Tibial nerve (tissue), 4 donors: ENCODE results near the gene EFCAB11. TPM values are rescaled to one million over a fixed set of nuclear protein-coding genes. Genes with fewer than 3 reads are reported as not detected.
A peak's percentile ranks its signal among the peaks of the same experiment; 100 is the strongest.

Source experiments
- DNase-seq, 2 donors: peaks; one replicate each; pipeline ENCODE4 v3.0.0-alpha.2; 2019; ENCODE audit warnings: low spot score in 2 of 2
- H3K27ac ChIP-seq, 4 donors: fragments of 200-600 bp; sonication (generic) in 3 of 4; one replicate each; pipeline ENCODE4 v1.5.1; 2017 to 2019; ENCODE audit warnings: mild to moderate bottlenecking in 1 of 4
- H3K27me3 ChIP-seq, 2 donors: fragments of 200-600 bp; sonication (generic) in 1 of 2; one replicate each; pipeline versions ENCODE4 v1.5.1 to v1.6.0; 2017 to 2019
- H3K36me3 ChIP-seq, 3 donors: fragments of 200-600 bp; sonication (generic); one replicate each; pipeline ENCODE4 v1.5.1; 2018 to 2019
- H3K4me1 ChIP-seq, 4 donors: fragments of 200-600 bp; sonication (generic) in 3 of 4; one replicate each; pipeline ENCODE4 v1.5.1; 2017 to 2019
- H3K4me3 ChIP-seq, 4 donors: fragments of 200-600 bp; sonication (generic) in 3 of 4; one replicate each; pipeline ENCODE4 v1.5.1; 2017 to 2019; ENCODE audit warnings: mild to moderate bottlenecking in 1 of 4, moderate library complexity in 1 of 4
- H3K9me3 ChIP-seq, 4 donors: fragments of 200-600 bp; sonication (generic) in 3 of 4; one replicate each; pipeline ENCODE4 v1.5.1; 2017 to 2019
- EP300 ChIP-seq, 2 donors: sonication (generic); formaldehyde crosslinking; IDR thresholded peaks; one replicate each; pipeline ENCODE4 v1.6.1; 2017; ENCODE audit warnings: antibody characterized with exemption in 2 of 2, mild to moderate bottlenecking in 1 of 2
- POLR2A ChIP-seq, 2 donors: fragments of 450-650 bp; IDR thresholded peaks; one replicate each; pipeline ENCODE4 v1.6.1; 2017; ENCODE audit warnings: antibody characterized with exemption in 2 of 2, mild to moderate bottlenecking in 2 of 2, moderate library complexity in 2 of 2
- WGBS, 2 donors: methylation state at CpG; one replicate each; pipeline ENCODE4 v1.1.5; 2018; 5-methylcytosine and 5-hydroxymethylcytosine counted together
- total RNA-seq, 4 donors: library from RNA; depleted of rRNA; stranded (reverse); fragments of >200 nt; gene quantifications; one replicate each; pipeline ENCODE4 v1.1.0, GENCODE V29; 2016
- TF ChIP-seq, protein P1 (sequence below), 5 experiments: fragments of 200-600 bp in 3 of 5; fragments of 450-650 bp in 2 of 5; sonication (generic) in 3 of 5; IDR thresholded peaks; one replicate each; pipeline ENCODE4 v1.5.1; 2016 to 2019; ENCODE audit warnings: antibody characterized with exemption in 5 of 5, mild to moderate bottlenecking in 3 of 5, moderate library complexity in 2 of 5

EFCAB11 gene
- total RNA-seq, 4 donors from 2014 or later = 2.2 to 7.8 (median 4.4) TPM

DNA sequence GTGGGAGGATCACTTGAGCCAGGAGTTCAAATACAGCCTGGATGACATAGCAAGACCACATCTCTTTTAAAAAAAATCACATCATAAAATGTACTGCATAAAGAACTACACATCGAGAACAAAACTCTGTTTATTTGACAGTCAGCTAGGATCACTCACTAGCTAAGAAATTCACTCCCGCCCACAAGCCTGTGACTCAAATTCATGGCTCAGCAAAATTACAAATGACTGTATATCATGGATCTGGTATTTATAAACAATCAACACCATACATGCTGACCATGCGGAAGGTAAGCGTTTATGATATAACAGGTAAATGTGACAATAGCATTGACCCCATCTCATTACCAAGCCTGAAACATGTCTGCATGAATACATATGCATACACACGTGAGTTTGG lies 206.5 kb downstream of the EFCAB11 start:
- Histone ChIP-seq H3K4me3 (no peak overlapping the region), H3K27me3 (no peaks in the 10 kb centered on the region), H3K4me1 (peaks cover 0 to 18% (median 0%) of the 10 kb centered on the region in 4 donors), H3K27ac (peak overlapping the region in 2 of 4 donors; percentile 51 to 77), H3K9me3 (no peaks in the 10 kb centered on the region), H3K36me3 (no peaks in the 10 kb centered on the region)
- no peak for DNase-seq
- 46 to 55% methylated on average over 5 of the region's 5 CpGs for WGBS, 2 donors
- peak in 1 of 2 donors; percentile 18 for TF ChIP-seq EP300 (IDR thresholded peaks at IDR 0.05)
- TF ChIP-seq, protein P1, sequence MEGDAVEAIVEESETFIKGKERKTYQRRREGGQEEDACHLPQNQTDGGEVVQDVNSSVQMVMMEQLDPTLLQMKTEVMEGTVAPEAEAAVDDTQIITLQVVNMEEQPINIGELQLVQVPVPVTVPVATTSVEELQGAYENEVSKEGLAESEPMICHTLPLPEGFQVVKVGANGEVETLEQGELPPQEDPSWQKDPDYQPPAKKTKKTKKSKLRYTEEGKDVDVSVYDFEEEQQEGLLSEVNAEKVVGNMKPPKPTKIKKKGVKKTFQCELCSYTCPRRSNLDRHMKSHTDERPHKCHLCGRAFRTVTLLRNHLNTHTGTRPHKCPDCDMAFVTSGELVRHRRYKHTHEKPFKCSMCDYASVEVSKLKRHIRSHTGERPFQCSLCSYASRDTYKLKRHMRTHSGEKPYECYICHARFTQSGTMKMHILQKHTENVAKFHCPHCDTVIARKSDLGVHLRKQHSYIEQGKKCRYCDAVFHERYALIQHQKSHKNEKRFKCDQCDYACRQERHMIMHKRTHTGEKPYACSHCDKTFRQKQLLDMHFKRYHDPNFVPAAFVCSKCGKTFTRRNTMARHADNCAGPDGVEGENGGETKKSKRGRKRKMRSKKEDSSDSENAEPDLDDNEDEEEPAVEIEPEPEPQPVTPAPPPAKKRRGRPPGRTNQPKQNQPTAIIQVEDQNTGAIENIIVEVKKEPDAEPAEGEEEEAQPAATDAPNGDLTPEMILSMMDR (IDR thresholded peaks at IDR 0.05) = no peak

DNA sequence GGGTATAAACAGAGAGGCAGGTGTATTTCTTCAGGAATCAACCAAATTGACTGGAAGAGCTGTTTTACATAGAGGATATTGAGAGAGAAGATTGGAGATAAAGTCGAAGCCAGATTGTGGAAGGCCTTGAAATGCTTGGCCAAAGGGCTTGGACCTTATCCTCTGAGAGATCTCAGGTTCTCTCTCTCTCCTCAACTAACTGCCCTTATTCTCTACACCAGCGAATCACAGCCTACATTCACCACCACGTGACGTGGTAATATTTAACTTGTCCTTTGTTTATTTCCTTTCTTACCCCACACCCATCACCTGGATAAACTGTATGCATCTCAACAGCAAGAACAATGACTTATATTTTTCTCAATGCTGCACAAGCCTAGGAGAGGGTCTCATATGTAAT lies 207.4 kb downstream of the EFCAB11 start:
- no peaks in the 10 kb centered on the region for H3K36me3 ChIP-seq
- no peak for DNase-seq
- no peaks in the 10 kb centered on the region for H3K27me3 ChIP-seq
- peak overlapping the region in 2 of 4 donors; percentile 51 to 77 for H3K27ac ChIP-seq
- no peak overlapping the region for H3K4me3 ChIP-seq
- WGBS, 2 donors = 93 to 94% methylated on average over 4 of the region's 4 CpGs
- H3K9me3 ChIP-seq = no peaks in the 10 kb centered on the region
- TF ChIP-seq POLR2A (IDR thresholded peaks at IDR 0.05) = no peak
- no peak for TF ChIP-seq EP300 (IDR thresholded peaks at IDR 0.05)
- TF ChIP-seq, protein P1 (IDR thresholded peaks at IDR 0.05) = no peak
- peaks cover 0 to 18% (median 0%) of the 10 kb centered on the region in 4 donors for H3K4me1 ChIP-seq

DNA sequence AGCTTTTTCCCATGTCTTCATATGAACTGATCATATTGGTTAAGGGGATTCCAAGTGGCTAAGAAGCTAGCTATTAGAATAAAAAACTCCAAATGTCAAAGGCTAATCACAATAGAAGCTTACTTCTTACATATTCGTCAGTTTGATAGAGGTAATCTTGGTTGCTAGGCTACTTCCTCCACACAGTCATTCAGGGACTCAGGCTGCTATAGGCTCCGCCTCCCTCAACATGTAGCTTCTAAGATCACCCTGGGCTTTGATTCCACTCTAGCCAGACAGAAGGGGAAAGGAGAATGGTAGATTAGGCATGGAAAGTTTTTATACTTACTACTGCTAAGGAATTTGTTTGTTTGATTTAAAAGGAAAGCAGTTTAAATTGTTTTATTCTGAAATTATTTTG lies 207.9 kb downstream of the EFCAB11 start:
- 89 to 93% methylated on average over 2 of the region's 2 CpGs for WGBS, 2 donors
- no peaks in the 10 kb centered on the region for H3K27me3 ChIP-seq

DNA sequence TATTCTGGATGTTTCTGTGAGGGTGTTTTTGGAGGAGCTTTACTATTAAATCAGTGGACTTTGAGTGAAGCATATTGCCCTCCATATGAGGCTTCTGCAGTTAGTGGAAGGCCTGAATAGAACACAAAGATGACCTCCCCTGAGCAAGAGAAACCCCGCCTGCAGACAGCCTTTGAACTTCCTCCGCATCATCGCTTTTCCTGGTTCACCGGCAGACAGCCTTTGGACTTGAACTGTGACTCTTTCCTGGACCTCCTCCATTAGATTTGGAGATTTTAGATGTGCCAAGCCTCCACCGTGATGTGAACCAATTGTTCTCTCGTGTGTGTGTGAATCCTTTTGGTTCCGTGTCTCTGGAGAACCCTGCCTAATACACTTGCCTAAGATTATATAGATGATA lies 208.4 kb downstream of the EFCAB11 start:
- DNase-seq = no peak
- WGBS, 2 donors = 90 to 93% methylated on average over 7 of the region's 7 CpGs
- TF ChIP-seq, protein P1 (IDR thresholded peaks at IDR 0.05) = no peak
- no peak for TF ChIP-seq POLR2A (IDR thresholded peaks at IDR 0.05)
- TF ChIP-seq EP300 (IDR thresholded peaks at IDR 0.05) = no peak

More for the DNA sequence above, 207.9 kb downstream of the EFCAB11 start:
- no peak for DNase-seq
- Histone ChIP-seq H3K27ac (peak overlapping the region in 1 of 4 donors; percentile 51), H3K36me3 (no peaks in the 10 kb centered on the region), H3K9me3 (no peaks in the 10 kb centered on the region), H3K4me1 (peaks cover 0 to 18% (median 0%) of the 10 kb centered on the region in 4 donors), H3K4me3 (no peak overlapping the region)
- TF ChIP-seq EP300 (IDR thresholded peaks at IDR 0.05) = no peak
- TF ChIP-seq, protein P1 (IDR thresholded peaks at IDR 0.05) = no peak
- TF ChIP-seq POLR2A (IDR thresholded peaks at IDR 0.05) = no peak

More for the DNA sequence above, 208.4 kb downstream of the EFCAB11 start:
- Histone ChIP-seq H3K27ac (no peak overlapping the region), H3K9me3 (no peaks in the 10 kb centered on the region), H3K4me1 (peaks cover 0 to 14% (median 0%) of the 10 kb centered on the region in 4 donors), H3K36me3 (no peaks in the 10 kb centered on the region), H3K27me3 (no peaks in the 10 kb centered on the region), H3K4me3 (no peak overlapping the region)

Other genes with a start within 250 kb of the EFCAB11 start
- gene TDP1, start 1.2 kb upstream of the EFCAB11 start, total RNA-seq = 1 to 10 TPM; 5.9 to 9.0 (median 6.5) TPM
- gene KCNK13, start 107.3 kb upstream of the EFCAB11 start, total RNA-seq = 1 to 10 TPM in 1 of 4 donors, under 1 TPM in 3; 0.20 to 3.6 (median 0.53) TPM